GM12875 (cell line): Measurements from ENCODE around the gene NME2.

Experiments
- H3K4me3 ChIP-seq: one replicate; pipeline ENCODE4 v1.5.1; 2011; ENCODE audit warnings: low read depth, low read length, control low read depth
- CTCF ChIP-seq: IDR thresholded peaks from 2 replicates; pipeline ENCODE4 v1.5.1; 2011; ENCODE audit warnings: low read depth, mild to moderate bottlenecking, control low read depth, inconsistent platforms, low read length, moderate library complexity, borderline replicate concordance; ENCODE audit not compliant: insufficient read depth

Gene NME2

GRCh38 chr17:51142597-51142996 lies 23.6 kb upstream of the NME2 start:
- TF ChIP-seq CTCF, result no peak
- no peak overlapping the region for H3K4me3 ChIP-seq

- TF ChIP-seq CTCF, result no peak
- H3K4me3 ChIP-seq, result no peak overlapping the region
Measured at GRCh38 chr17:51144266-51145022, 21.8 kb upstream of the NME2 start.

- TF ChIP-seq CTCF, result no peak
- H3K4me3 ChIP-seq, result no peak overlapping the region
Measured at GRCh38 chr17:51147650-51148049, 18.6 kb upstream of the NME2 start.

- no peak overlapping the region for H3K4me3 ChIP-seq
- TF ChIP-seq CTCF, result no peak
Measured at GRCh38 chr17:51149163-51149562, 17.0 kb upstream of the NME2 start.

GRCh38 chr17:51150932-51151331 lies 15.3 kb upstream of the NME2 start:
- no peak for TF ChIP-seq CTCF
- no peak overlapping the region for H3K4me3 ChIP-seq

GRCh38 chr17:51152766-51153209 lies 13.4 kb upstream of the NME2 start:
- no peak overlapping the region for H3K4me3 ChIP-seq
- TF ChIP-seq CTCF, result no peak
